Hair follicular keratinocyte (primary cell): ENCODE measurements around the gene PLSCR1. TPM values are rescaled to one million over a fixed set of nuclear protein-coding genes. Genes with fewer than 3 reads are reported as not detected.

Experiments
- total RNA-seq: library from RNA; depleted of rRNA; stranded (reverse); fragments of >200 nt; gene quantifications from 2 replicates; pipeline ENCODE4 v1.2.3, GENCODE V29; 2015

The PLSCR1 gene, protein sequence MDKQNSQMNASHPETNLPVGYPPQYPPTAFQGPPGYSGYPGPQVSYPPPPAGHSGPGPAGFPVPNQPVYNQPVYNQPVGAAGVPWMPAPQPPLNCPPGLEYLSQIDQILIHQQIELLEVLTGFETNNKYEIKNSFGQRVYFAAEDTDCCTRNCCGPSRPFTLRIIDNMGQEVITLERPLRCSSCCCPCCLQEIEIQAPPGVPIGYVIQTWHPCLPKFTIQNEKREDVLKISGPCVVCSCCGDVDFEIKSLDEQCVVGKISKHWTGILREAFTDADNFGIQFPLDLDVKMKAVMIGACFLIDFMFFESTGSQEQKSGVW
- total RNA-seq = 37.8 and 88.0 TPM in 2 replicates

DNA sequence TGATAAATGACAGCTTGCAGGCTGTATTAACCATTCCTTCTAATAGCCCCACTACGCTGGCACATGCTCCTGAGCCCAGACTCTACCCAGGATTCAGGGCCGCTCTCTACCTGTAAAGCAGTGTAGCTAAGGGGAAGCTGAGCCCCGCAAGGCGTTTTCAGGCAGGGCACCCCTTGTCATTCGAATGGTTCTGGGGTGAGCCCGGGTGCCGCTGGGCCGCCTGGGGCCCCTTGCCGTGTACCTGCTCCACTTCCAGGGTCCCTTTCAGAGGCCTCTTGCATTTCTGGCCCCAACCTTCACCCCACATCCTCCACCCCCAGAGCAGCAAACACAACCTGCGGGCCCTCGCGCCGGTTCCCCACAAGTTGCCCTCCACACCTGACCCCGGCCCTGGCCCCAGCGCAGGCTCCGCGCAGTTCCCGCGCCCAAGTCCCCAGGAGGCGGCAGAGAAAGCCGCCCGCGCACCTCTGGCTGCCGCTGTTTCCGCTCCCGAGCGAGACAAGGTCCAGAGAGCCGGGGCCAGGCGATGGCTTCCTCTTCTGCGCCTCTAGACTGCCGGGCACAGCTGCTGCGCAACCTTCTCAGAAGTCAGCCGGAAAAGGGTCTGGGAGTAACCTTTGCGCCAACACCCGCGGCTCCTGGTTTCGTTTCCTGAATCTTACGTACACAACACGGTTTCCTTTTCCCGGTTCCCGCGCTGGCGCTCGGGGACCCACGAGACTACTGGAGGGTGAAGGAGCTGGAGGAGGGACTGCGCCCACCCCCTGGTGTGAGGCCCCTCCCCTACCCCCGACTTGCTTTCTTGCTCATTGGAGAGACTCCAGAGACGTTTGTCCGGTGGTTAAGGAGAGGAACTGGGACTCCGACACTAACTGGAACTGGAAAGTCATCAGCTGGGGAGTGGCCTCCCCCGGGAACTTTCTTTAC, at the start of gene PLSCR1:
Gene PLSCR1 (minus strand): TSS at position 606 of the 927 bp plus-strand sequence. CDS start 8,055 bp downstream, outside the sequence.

DNA sequence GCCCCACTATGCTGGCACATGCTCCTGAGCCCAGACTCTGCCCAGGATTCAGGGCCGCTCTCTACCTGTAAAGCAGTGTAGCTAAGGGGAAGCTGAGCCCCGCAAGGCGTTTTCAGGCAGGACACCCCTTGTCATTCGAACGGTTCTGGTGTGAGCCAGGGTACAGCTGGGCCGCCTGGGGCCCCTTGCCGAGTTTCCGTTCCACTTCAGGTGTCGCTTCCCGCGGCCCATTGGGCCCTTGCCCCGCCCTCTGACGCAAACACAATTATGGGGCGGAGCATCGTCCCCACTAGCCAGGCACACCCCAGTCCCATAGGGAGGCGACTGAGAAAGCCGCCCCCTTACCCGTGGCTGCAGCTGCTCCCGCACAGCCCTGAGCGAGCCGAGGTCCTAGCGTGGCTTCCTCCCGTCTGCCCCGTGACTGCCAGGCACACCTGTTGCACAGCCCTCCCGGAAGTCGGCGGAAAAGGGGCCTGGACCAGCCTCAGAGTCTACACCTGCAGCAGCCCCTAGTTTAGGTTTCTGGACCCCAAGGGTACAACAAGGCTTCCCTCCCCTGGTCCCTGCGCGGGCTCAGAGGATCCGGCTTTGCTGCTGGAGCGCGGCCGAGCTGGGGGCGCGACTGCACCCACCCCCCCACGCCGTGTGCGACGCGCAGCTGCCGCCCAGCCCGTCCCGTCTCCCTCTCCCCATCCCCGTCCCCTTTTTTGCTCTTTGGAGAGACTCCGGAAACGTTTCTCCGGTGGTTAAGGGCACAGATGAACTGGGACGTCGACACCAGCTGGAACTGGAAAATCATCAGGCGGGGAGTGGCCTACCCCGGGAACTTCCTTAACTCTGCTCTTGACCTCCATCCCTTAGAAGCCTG, 75.0 kb downstream of the PLSCR1 start, which contains the start of gene PLSCR2:
Gene PLSCR2 (minus strand): TSS at position 412 of the 868 bp plus-strand sequence. CDS start 9,657 bp downstream, outside the sequence.

Other genes starting within 250 kb of the PLSCR1 start
- not detected in 2 replicates for gene PLSCR2, start 75.0 kb downstream of the PLSCR1 start, total RNA-seq
- gene PLSCR5, start 60.7 kb upstream of the PLSCR1 start, total RNA-seq = not detected in 2 replicates